GM19397 (cell line): ENCODE measurements around the gene METTL1.

Experiments used
- ATAC-seq: cut with Tn5 transposase; IDR thresholded peaks from one replicate; pipeline ENCODE4 v1.9.1; 2021; ENCODE audit warnings: mild to moderate bottlenecking, moderate library complexity; ENCODE audit not compliant: unreplicated experiment

METTL1 gene

GRCh38 chr12:57770734-57771133 lies 1.2 kb downstream of the METTL1 start:
- no peak for ATAC-seq

DNA sequence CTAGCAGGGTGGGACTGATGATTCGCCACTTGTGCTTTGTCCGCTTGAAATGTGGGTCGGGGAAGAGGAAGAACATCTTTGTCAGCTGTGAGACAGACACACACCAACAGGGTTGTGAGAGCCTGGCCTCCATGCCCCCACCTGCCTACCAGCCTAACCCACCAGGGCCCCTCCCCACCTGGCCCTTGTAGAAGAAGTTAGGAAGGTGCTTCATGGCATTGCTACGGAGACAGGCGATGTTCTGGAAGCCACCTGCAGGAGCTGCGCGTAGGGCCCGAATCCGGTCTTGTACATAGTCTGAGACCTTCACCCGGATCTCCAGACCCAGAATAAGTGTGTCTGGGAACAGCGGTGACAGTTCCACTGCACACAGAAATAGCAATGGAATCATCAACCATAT lies 2.3 kb downstream of the METTL1 start:
- ATAC-seq = no peak

GRCh38 chr12:57767876-57768275 lies 4.0 kb downstream of the METTL1 start:
- no peak for ATAC-seq

DNA sequence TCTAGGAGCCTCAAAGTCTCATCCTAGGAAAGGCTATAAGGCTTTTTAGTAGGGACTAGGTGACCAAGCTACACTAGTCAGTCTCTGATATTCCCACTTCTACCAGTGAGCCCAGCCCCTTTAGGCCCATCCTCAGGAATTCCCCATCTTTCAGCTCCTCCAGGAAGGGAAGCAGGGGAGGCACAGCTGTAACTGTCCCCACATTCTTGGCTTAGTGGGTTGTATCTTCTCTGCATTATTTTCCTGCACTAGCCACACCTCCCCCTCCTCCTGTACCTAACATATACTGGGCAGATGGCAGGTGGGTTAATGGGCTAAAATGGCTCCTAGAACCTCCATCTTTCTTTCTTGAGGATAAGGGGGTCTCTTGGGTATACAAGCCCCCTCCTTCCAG lies 4.6 kb downstream of the METTL1 start:
- no peak for ATAC-seq

GRCh38 chr12:57766464-57767304 lies 5.2 kb downstream of the METTL1 start, which contains the start of gene CYP27B1:
TSS of gene CYP27B1 (minus strand) at chr12:57767078. CDS start at chr12:57767041, 37 bp downstream.
- no peak for ATAC-seq

DNA sequence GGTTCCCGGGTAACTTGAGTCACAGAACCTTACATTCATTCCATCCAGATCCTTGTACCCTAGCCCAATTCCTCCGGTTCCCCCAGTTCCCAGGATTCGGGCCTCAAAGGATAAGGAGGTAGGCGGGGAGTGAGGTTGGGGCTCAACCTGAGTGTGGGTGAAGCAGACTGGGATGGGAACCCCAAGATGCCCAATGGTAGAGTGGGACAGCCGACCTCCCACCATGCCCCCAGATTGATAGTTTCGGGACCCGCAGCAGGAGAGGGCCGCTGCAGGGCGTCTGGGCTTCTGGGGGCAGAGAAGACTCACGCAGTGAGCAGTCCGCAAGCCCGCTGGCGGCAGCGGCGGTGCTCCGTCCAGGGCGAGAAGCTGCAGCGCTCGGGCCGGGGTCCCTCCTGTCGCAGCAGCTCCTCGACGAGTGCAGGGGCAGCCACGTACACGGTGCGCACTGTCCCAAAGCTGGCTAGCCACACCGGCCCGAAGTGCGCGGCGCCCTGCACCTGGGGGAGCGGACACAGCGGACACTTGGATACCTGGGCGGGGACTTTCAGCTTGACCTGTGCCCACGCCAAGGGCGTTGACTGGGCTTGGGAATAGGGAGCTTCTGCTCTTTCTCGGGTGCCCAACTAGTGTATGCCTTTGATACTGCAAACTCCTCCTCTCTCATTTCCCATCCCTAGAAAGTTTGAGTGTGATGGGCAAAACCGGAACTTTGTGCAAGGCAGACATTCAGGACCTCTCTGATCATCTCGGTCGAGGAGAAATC lies 6.0 kb downstream of the METTL1 start:
- no peak for ATAC-seq

- ATAC-seq = peak; percentile 64
Measured at GRCh38 chr12:57765003-57765697, 6.8 kb downstream of the METTL1 start.

- peak; percentile 11 for ATAC-seq
Measured at GRCh38 chr12:57764662-57765002, 7.3 kb downstream of the METTL1 start.

- no peak for ATAC-seq
Measured at GRCh38 chr12:57763881-57764661, 7.8 kb downstream of the METTL1 start.

DNA sequence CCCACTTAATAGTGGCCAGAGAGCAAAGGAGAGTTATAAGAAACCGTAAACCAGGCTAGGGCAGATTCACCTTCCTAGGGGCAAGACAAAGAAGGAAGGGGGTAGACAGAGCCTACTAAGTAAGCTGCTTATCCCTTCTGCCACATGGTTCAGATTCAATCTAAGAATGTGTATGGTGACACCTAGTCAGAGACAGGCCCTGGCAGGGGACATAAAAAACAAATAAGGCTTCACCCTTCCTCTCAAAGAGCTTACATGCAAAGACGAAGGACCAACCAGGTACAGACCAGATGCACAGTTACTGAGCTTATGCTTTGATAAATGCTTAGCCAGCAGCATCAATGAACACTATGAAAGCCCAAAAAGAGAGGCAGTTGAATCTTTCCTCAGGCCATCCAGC lies 9.4 kb downstream of the METTL1 start:
- no peak for ATAC-seq

GRCh38 chr12:57761391-57761998 lies 10.4 kb downstream of the METTL1 start:
- no peak for ATAC-seq

DNA sequence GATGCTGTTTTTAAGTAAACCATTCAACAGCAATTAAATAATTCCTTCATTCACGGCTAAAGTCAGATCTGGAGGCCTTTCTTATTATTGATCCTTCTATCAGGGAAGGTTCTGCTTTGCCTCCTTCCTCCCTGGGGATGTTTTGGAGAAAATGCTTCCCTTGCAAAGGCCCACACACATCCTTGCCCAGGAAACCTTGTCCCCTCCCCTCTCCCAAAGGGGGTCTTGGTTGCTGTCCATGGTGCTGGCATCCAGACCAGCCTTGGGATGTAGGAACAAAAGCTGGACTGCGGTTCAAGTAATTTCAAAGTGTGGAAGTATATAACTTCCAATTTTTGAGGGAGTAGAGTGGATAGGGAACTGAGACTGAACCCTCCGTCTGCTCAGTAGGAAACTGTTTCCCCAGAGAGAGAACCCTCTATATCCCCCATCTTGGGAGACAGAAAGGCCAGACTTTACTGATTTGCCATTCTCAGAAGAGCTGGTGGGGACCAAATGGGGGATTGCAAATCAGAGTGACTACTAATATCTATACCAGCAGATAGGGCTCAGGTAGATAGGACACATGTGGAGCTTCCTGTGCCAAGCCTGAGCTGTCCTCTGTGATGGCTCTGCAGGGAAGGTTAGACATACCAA lies 11.4 kb downstream of the METTL1 start:
- no peak for ATAC-seq

- ATAC-seq = no peak
Measured at GRCh38 chr12:57759360-57759980, 12.4 kb downstream of the METTL1 start.

GRCh38 chr12:57758552-57759359 lies 13.1 kb downstream of the METTL1 start:
- ATAC-seq = no peak

- no peak for ATAC-seq
Measured at GRCh38 chr12:57757771-57758170, 14.1 kb downstream of the METTL1 start.

GRCh38 chr12:57756406-57757341 lies 15.2 kb downstream of the METTL1 start:
- peak; percentile 18 for ATAC-seq
